ENCODE measurements around the gene CENPF.

DNA sequence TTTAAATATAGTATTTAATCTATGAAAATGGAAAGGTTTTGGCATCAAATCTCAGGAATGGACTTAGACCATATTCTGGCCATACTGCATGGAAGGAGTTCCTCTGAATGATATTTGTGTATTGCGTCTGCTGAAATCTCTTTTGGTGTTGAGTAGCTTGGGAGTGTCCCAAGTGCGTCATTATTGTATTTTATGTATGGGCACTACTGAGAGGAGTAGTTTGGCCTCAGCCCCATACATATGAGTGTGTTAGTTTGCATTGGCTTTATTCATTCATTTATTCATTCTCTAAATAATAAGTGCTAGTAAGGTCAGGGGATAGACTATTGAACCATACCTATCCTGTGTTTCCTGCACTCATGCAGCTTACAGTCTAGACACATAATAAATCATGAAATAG lies 46.6 kb downstream of the CENPF start:
- no peak for TF ChIP-seq CTCF (IDR thresholded peaks at IDR 0.05)
- no peak for TF ChIP-seq POLR2A (IDR thresholded peaks at IDR 0.05)

Measured in esophagus squamous epithelium (tissue), 4 donors.